K562 (cell line): Measurements from ENCODE around the gene BCL2L1. TPM values are rescaled to one million over a fixed set of nuclear protein-coding genes. Genes with fewer than 3 reads are reported as not detected.

ENCODE experiments used
- ATAC-seq: fragments of 200-7000 bp; cut with Tn5 transposase; 3 replicates; pipeline ENCODE4 v1.9.1; 2020; ENCODE audit warnings: moderate library complexity
- BruUV-seq: library from RNA; stranded (reverse); fragments of 400-500 nt; replicated peaks from 2 replicates; lab custom pipeline; 2021; lab: Mats Ljungman, UMichigan
- CTCF ChIA-PET: fragments of 300-600 bp; formaldehyde crosslinking; extraction: SDS; loops from one replicate; lab custom pipeline; 2021; ENCODE audit warnings: low intra/inter-chr PET ratio; lab: Yijun Ruan, JAX
- POLR2A ChIA-PET: fragments of 300-600, 350-650 bp; sonication (Branson Sonifier 250); formaldehyde crosslinking; extraction: SDS; loops from one replicate; lab custom pipeline; 2021; ENCODE audit warnings: antibody characterized with exemption, inconsistent platforms; lab: Yijun Ruan, JAX
- DNase-seq, 4 experiments: peaks; one replicate each; pipeline versions ENCODE4 v3.0.0 to v3.0.0-alpha.2; 2011 to 2018; ENCODE audit warnings: low spot score in 3 of 4, mixed read lengths in 3 of 4; ENCODE audit errors: extremely low read depth in 1 of 4
- FAIRE-seq: peaks from 2 replicates; lab custom pipeline; 2011; peaks lifted over from hg19 to GRCh38; lab: Jason Lieb, UNC
- H2AFZ ChIP-seq: 2 replicates; pipeline ENCODE4 v1.6.0; 2011; ENCODE audit warnings: low read depth, low read length, control low read depth, inconsistent platforms
- H3K27ac ChIP-seq: fragments of 200-600 bp; 3 replicates; pipeline ENCODE4 v1.8.0; 2011; ENCODE audit warnings: low read depth, mild to moderate bottlenecking, control low read depth, inconsistent platforms, low read length, moderate library complexity, mixed read lengths; ENCODE audit errors: extremely low read depth
- H3K27me3 ChIP-seq, 2 experiments: fragments of 300-600 bp in 1 of 2; 2 replicates in 1 of 2; 3 replicates in 1 of 2; pipeline versions ENCODE4 v1.6.0 to v1.8.0; 2011; ENCODE audit warnings: inconsistent platforms in 2 of 2, low read length in 2 of 2, mild to moderate bottlenecking in 1 of 2, mixed read lengths in 1 of 2, moderate library complexity in 1 of 2; ENCODE audit not compliant: control insufficient read depth in 2 of 2, insufficient read depth in 2 of 2
- H3K36me3 ChIP-seq: fragments of 300-600 bp; 3 replicates; pipeline ENCODE4 v1.8.0; 2011; ENCODE audit warnings: mild to moderate bottlenecking, low read length, inconsistent platforms; ENCODE audit not compliant: control insufficient read depth, insufficient read depth
- H3K4me1 ChIP-seq, 2 experiments: fragments of 200-600 bp in 1 of 2; replicated peaks in 1 of 2; 2 replicates in 1 of 2; 3 replicates in 1 of 2; pipeline versions ENCODE4 v1.5.1 to v1.8.0; 2011; ENCODE audit warnings: inconsistent platforms in 2 of 2, low read length in 2 of 2, mild to moderate bottlenecking in 1 of 2, mixed read lengths in 1 of 2, moderate library complexity in 1 of 2; ENCODE audit not compliant: control insufficient read depth in 2 of 2, insufficient read depth in 2 of 2
- H3K4me2 ChIP-seq: 2 replicates; pipeline ENCODE4 v1.6.1; 2011; ENCODE audit warnings: low read length, control low read depth, inconsistent platforms, mixed read lengths; ENCODE audit not compliant: insufficient read depth
- H3K4me3 ChIP-seq: fragments of 200-600 bp; sonication (generic), shearing (Covaris generic); 2 replicates; pipeline ENCODE4 v1.5.1; 2016; ENCODE audit warnings: control low read depth, inconsistent platforms
- H3K79me2 ChIP-seq: fragments of 200-600 bp; 3 replicates; pipeline ENCODE4 v1.8.0; 2011; ENCODE audit warnings: low read length, inconsistent platforms; ENCODE audit not compliant: control insufficient read depth, insufficient read depth
- H3K9ac ChIP-seq, 2 experiments: 2 replicates each; pipeline versions ENCODE4 v1.6.0 to v1.6.1; 2011; ENCODE audit warnings: low read depth in 2 of 2, low read length in 2 of 2, control low read depth in 1 of 2, inconsistent platforms in 1 of 2, mild to moderate bottlenecking in 1 of 2, mixed read lengths in 1 of 2; ENCODE audit not compliant: insufficient read depth in 1 of 2
- H3K9me1 ChIP-seq: one replicate; pipeline ENCODE4 v1.6.0; 2011; ENCODE audit warnings: inconsistent platforms, mild to moderate bottlenecking, low read length, moderate library complexity; ENCODE audit not compliant: control insufficient read depth, insufficient read depth
- H3K9me3 ChIP-seq: replicated peaks from 2 replicates; pipeline ENCODE4 v1.5.1; 2011; ENCODE audit warnings: low read depth, low read length, inconsistent platforms; ENCODE audit not compliant: control insufficient read depth, insufficient read depth
- H4K20me1 ChIP-seq: replicated peaks from 2 replicates; pipeline ENCODE4 v1.6.1; 2011; ENCODE audit warnings: low read length, inconsistent platforms, mixed read lengths; ENCODE audit not compliant: control insufficient read depth, insufficient read depth
- NONO ChIP-seq, 2 experiments: fragments of 200-400 bp in 1 of 2; fragments of 450-650 bp in 1 of 2; formaldehyde crosslinking in 1 of 2; IDR thresholded peaks; 2 replicates each; pipeline ENCODE4 v1.6.1; 2017; ENCODE audit warnings: low read depth in 2 of 2, mild to moderate bottlenecking in 2 of 2, moderate library complexity in 2 of 2, low read length in 1 of 2
- PML ChIP-seq: IDR thresholded peaks from 2 replicates; pipeline ENCODE4 v1.6.1; 2012; ENCODE audit warnings: low read length, inconsistent platforms
- PURB ChIP-seq: sonication (generic); formaldehyde crosslinking; IDR thresholded peaks from 2 replicates; pipeline ENCODE4 v1.9.0; 2021; ENCODE audit warnings: low read depth, mild to moderate bottlenecking, missing genetic modification reagents
- TBL1XR1 ChIP-seq, 2 experiments: IDR thresholded peaks; 2 replicates each; pipeline ENCODE4 v1.6.1; 2012; ENCODE audit warnings: improper control_type of control experiment in 2 of 2, low read length in 2 of 2, mild to moderate bottlenecking in 1 of 2
- ZKSCAN8 ChIP-seq: fragments of 200-800 bp; sonication (Bioruptor generic); IDR thresholded peaks from 2 replicates; pipeline ENCODE4 v1.6.1; 2016; ENCODE audit warnings: missing genetic modification characterization, missing compliant biosample characterization
- WGBS: fragments of 100-300 bp; shearing (Covaris generic); methylation state at CpG from one replicate; pipeline ENCODE4 v1.1.6; 2016; ENCODE audit warnings: low coverage, mixed read lengths; ENCODE audit not compliant: insufficient coverage; ENCODE audit errors: missing lambda C conversion rate; 5-methylcytosine and 5-hydroxymethylcytosine counted together
- in situ Hi-C: fragments of 300-500 bp; cut with MboI; formaldehyde crosslinking; loops from 4 replicates; pipeline ENCODE4 v1.15.0; 2018; ENCODE audit warnings: inconsistent platforms, mixed read lengths
- intact Hi-C: fragments of 100-400 bp; cut with micrococcal nuclease; formaldehyde crosslinking; loops from 2 replicates; pipeline ENCODE4 v1.14.2; 2022
- polyA plus RNA-seq, 8 experiments: library from polyadenylated mRNA; depleted of rRNA in 4 of 8; stranded (reverse) in 5 of 8; unstranded in 3 of 8; fragments of >200 nt; fragmentation: Nextera tagmentation in 2 of 8; fragmentation: Illumina TruSeq in 1 of 8; extraction: Ambion mirVana in 2 of 8; extraction: Trizol in 1 of 8; gene quantifications; 2 replicates each; pipeline versions ENCODE4 v1.2.1 to v1.2.3, GENCODE V29; 2011 to 2014; ENCODE audit warnings: inconsistent platforms in 1 of 8, missing spikeins in 1 of 8
- total RNA-seq, 7 experiments: library from RNA; depleted of rRNA in 6 of 7; stranded (reverse); fragments of >200 nt in 6 of 7; fragmentation: Illumina TruSeq in 2 of 7; extraction: Trizol in 2 of 7; gene quantifications; 2 replicates each; pipeline versions ENCODE4 v1.2.1 to v1.2.3, GENCODE V29; 2011 to 2021; ENCODE audit warnings: low replicate concordance in 1 of 7
- TF ChIP-seq, protein P1 (sequence below): fragments of 450-650 bp; IDR thresholded peaks from 2 replicates; pipeline ENCODE4 v1.6.1; 2016; ENCODE audit warnings: low read depth, mild to moderate bottlenecking, moderate library complexity
- TF ChIP-seq, protein P2 (sequence below): fragments of 450-650 bp; IDR thresholded peaks from 2 replicates; pipeline ENCODE4 v1.6.1; 2016; ENCODE audit warnings: missing biosample characterization, missing genetic modification characterization
- TF ChIP-seq, protein P3 (sequence below): IDR thresholded peaks from 3 replicates; pipeline ENCODE4 v1.6.1; 2011; ENCODE audit warnings: borderline replicate concordance, mild to moderate bottlenecking; ENCODE audit not compliant: insufficient read length, insufficient read depth
- TF ChIP-seq, protein P4 (sequence below): sonication (generic); formaldehyde crosslinking; IDR thresholded peaks from 2 replicates; pipeline ENCODE4 v1.8.1; 2022; ENCODE audit warnings: missing genetic modification reagents
- TF ChIP-seq, protein P5 (sequence below): fragments of 450-650 bp; IDR thresholded peaks from 2 replicates; pipeline ENCODE4 v1.6.1; 2016
- TF ChIP-seq, protein P6 (sequence below), 3 experiments: IDR thresholded peaks in 2 of 3; conservative IDR thresholded peaks in 1 of 3; 2 replicates each; pipeline ENCODE4 v1.5.1; 2011 to 2012; ENCODE audit warnings: low read length in 3 of 3, mild to moderate bottlenecking in 3 of 3, control low read depth in 2 of 3, improper control_type of control experiment in 1 of 3, inconsistent platforms in 1 of 3, low read depth in 1 of 3, mixed read lengths in 1 of 3, moderate library complexity in 1 of 3; ENCODE audit not compliant: insufficient read depth in 2 of 3

BCL2L1 gene
- total and polyA plus RNA-seq, 9 of the 15 experiments (the other 6 are each of a cell fraction or from before 2014, with no cell fraction given), result 3.3 to 182 (median 120) TPM

DNA sequence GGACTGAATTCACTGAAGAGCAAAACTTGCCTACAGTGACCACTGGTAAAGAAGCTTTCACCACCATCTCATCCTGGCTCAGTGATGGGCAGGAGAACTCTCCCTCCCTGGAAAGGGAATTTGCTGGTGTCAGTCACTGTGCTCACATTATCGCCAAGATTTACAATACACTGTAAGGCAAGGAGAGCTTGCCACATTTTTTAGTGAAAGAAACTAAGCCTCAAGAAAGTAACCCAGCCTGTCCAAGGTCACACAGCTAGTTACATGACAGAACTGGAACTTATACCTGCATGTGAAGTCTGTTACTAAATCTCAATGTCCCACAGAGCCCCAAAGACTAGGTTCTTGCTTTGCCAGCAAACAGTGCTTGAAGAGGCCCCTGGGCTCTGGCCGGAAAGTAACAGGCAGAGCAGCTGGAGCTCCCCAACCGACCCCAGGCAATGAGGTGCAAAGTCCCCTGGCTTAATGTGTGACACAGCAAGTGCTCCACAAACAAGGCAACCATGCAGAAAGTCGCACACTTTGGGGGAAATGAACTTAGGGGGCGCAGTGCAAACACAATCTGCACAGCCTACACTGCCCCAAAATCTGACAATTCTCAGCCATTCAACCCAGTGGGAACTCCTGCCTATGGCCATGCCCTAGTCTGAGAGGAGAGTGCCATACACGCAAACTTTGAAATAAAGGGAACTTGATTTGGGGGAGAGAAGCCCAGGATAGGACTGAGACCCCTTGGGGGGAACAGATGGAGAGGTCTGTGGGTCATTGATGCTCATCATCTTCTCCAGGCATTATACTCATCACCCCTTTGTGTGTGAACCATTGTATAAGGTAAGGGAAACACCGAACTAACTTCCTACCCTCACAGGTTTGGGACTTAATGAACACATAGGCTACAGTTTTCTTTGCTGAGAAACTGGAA lies 1.9 kb downstream of the BCL2L1 start:
- intact Hi-C loops (loop anchor here (2.0 kb wide), 1 partner anchor 14 kb away; no protein-coding TSS in a partner anchor), in situ Hi-C loops (loop anchor here (10.0 kb wide), 1 partner anchor 56 kb away; no protein-coding TSS in a partner anchor)
- FAIRE-seq (no peak), ATAC-seq (no peak), DNase-seq (peak in 2 of 4 experiments; percentile 3 to 57)
- Histone ChIP-seq H3K9me1 (no peaks in the 10 kb centered on the region), H3K9ac (peak overlapping the region; percentile 92 to 94), H3K79me2 (peaks cover 76% of the 10 kb centered on the region), H3K4me3 (peak overlapping the region; percentile 88), H3K27ac (peak overlapping the region; percentile 92; the same call in 2 of the 3 replicates), H3K36me3 (peaks cover 61% of the 10 kb centered on the region), H3K4me2 (peak overlapping the region; percentile 95), H3K4me1 (peaks cover 23 to 27% of the 10 kb centered on the region in 2 experiments; a peak in 4 of 5 replicates), H2AFZ (no peak overlapping the region), H3K27me3 (no peaks in the 10 kb centered on the region), H3K9me3 (no peaks in the 10 kb centered on the region), H4K20me1 (peaks cover 10% of the 10 kb centered on the region)
- CTCF ChIA-PET, result interaction anchor here (0.5 kb wide), 1 partner anchor 24 kb away, joined by 3 read pairs; no protein-coding TSS in a partner anchor
- BruUV-seq, result no TSS peak
- WGBS, result 1% methylated on average over 7 of the region's 7 CpGs
- POLR2A ChIA-PET, result interaction anchor here (0.6 to 2.8 kb wide), 8 partner anchors 10 to 59 kb away, joined by 3 to 21 read pairs (median 6); no protein-coding TSS in a partner anchor
- TF ChIP-seq NONO (IDR thresholded peaks at IDR 0.05; ENCODE audit: low read depth in 2 of 2, low read length in 1 of 2) (no peak), TBL1XR1 (IDR thresholded peaks at IDR 0.05; ENCODE audit: low read length in 2 of 2) (no peak), PURB (CRISPR knock-in tag) (no peak), PML (no peak), ZKSCAN8 (CRISPR knock-in tag) (no peak)
- TF ChIP-seq, protein P1, sequence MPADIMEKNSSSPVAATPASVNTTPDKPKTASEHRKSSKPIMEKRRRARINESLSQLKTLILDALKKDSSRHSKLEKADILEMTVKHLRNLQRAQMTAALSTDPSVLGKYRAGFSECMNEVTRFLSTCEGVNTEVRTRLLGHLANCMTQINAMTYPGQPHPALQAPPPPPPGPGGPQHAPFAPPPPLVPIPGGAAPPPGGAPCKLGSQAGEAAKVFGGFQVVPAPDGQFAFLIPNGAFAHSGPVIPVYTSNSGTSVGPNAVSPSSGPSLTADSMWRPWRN, result no peak
- TF ChIP-seq, protein P2, sequence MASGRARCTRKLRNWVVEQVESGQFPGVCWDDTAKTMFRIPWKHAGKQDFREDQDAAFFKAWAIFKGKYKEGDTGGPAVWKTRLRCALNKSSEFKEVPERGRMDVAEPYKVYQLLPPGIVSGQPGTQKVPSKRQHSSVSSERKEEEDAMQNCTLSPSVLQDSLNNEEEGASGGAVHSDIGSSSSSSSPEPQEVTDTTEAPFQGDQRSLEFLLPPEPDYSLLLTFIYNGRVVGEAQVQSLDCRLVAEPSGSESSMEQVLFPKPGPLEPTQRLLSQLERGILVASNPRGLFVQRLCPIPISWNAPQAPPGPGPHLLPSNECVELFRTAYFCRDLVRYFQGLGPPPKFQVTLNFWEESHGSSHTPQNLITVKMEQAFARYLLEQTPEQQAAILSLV (tag), result no peak
- TF ChIP-seq, protein P3, sequence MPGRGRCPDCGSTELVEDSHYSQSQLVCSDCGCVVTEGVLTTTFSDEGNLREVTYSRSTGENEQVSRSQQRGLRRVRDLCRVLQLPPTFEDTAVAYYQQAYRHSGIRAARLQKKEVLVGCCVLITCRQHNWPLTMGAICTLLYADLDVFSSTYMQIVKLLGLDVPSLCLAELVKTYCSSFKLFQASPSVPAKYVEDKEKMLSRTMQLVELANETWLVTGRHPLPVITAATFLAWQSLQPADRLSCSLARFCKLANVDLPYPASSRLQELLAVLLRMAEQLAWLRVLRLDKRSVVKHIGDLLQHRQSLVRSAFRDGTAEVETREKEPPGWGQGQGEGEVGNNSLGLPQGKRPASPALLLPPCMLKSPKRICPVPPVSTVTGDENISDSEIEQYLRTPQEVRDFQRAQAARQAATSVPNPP, result no peak
- TF ChIP-seq, protein P4, sequence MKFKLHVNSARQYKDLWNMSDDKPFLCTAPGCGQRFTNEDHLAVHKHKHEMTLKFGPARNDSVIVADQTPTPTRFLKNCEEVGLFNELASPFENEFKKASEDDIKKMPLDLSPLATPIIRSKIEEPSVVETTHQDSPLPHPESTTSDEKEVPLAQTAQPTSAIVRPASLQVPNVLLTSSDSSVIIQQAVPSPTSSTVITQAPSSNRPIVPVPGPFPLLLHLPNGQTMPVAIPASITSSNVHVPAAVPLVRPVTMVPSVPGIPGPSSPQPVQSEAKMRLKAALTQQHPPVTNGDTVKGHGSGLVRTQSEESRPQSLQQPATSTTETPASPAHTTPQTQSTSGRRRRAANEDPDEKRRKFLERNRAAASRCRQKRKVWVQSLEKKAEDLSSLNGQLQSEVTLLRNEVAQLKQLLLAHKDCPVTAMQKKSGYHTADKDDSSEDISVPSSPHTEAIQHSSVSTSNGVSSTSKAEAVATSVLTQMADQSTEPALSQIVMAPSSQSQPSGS (CRISPR knock-in tag), result no peak
- TF ChIP-seq, protein P5, sequence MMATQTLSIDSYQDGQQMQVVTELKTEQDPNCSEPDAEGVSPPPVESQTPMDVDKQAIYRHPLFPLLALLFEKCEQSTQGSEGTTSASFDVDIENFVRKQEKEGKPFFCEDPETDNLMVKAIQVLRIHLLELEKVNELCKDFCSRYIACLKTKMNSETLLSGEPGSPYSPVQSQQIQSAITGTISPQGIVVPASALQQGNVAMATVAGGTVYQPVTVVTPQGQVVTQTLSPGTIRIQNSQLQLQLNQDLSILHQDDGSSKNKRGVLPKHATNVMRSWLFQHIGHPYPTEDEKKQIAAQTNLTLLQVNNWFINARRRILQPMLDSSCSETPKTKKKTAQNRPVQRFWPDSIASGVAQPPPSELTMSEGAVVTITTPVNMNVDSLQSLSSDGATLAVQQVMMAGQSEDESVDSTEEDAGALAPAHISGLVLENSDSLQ, result 0 out of 2 replicates have a peak, but pooled peaks have one; percentile 11
- TF ChIP-seq, protein P6, sequence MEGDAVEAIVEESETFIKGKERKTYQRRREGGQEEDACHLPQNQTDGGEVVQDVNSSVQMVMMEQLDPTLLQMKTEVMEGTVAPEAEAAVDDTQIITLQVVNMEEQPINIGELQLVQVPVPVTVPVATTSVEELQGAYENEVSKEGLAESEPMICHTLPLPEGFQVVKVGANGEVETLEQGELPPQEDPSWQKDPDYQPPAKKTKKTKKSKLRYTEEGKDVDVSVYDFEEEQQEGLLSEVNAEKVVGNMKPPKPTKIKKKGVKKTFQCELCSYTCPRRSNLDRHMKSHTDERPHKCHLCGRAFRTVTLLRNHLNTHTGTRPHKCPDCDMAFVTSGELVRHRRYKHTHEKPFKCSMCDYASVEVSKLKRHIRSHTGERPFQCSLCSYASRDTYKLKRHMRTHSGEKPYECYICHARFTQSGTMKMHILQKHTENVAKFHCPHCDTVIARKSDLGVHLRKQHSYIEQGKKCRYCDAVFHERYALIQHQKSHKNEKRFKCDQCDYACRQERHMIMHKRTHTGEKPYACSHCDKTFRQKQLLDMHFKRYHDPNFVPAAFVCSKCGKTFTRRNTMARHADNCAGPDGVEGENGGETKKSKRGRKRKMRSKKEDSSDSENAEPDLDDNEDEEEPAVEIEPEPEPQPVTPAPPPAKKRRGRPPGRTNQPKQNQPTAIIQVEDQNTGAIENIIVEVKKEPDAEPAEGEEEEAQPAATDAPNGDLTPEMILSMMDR (IDR thresholded peaks at IDR 0.05 in 2 of 3, conservative IDR thresholded peaks at IDR 0.05 in 1 of 3; ENCODE audit: insufficient read depth in 2 of 3, low read depth in 1 of 3, low read length in 3 of 3), result peak in 2 of 3 experiments; percentile 25 to 35; a peak in 2 of 6 replicates
